HepG2 (cell line): ENCODE results near the gene TAS2R50. TPM values are rescaled to one million over a fixed set of nuclear protein-coding genes. Genes with fewer than 3 reads are reported as not detected.
A peak's percentile ranks its signal among the peaks of the same experiment; 100 is the strongest.

Experiments used
- ATAC-seq: fragments of 200-7000 bp; cut with Tn5 transposase; 3 replicates; pipeline ENCODE4 v1.9.1; 2020; ENCODE audit warnings: mild to moderate bottlenecking, moderate library complexity
- BruUV-seq: library from RNA; stranded (reverse); fragments of 400-500 nt; replicated peaks from 2 replicates; lab custom pipeline; 2021; lab: Mats Ljungman, UMichigan
- CTCF ChIA-PET: fragments of 300-600 bp; formaldehyde crosslinking; extraction: SDS; loops from one replicate; lab custom pipeline; 2021; ENCODE audit warnings: low total read pairs, inconsistent platforms, low intra/inter-chr PET ratio; lab: Yijun Ruan, JAX
- POLR2A ChIA-PET: fragments of 350-600 bp; sonication (Branson Sonifier 250); formaldehyde crosslinking; loops from one replicate; lab custom pipeline; 2020; ENCODE audit warnings: antibody characterized with exemption, inconsistent platforms; lab: Yijun Ruan, JAX
- DNase-seq: peaks from one replicate; pipeline ENCODE4 v3.0.0-alpha.2; 2015; ENCODE audit warnings: low spot score
- FAIRE-seq: peaks from 3 replicates; lab custom pipeline; 2011; peaks lifted over from hg19 to GRCh38; lab: Jason Lieb, UNC
- H2AFZ ChIP-seq: one replicate; pipeline ENCODE4 v1.6.1; 2011; ENCODE audit warnings: low read length, inconsistent platforms
- H3K27ac ChIP-seq: fragments of 300-600 bp; 3 replicates; pipeline ENCODE4 v1.8.0; 2011; ENCODE audit warnings: mixed run types, mild to moderate bottlenecking, mixed read lengths, low read length, inconsistent platforms; ENCODE audit not compliant: insufficient read depth; ENCODE audit errors: extremely low read length
- H3K27me3 ChIP-seq, 2 experiments: fragments of 200-600 bp in 1 of 2; 2 replicates in 1 of 2; 3 replicates in 1 of 2; pipeline versions ENCODE4 v1.6.0 to v1.8.0; 2011; ENCODE audit warnings: low read length in 2 of 2, mild to moderate bottlenecking in 2 of 2, moderate library complexity in 2 of 2, inconsistent platforms in 1 of 2; ENCODE audit not compliant: insufficient read depth in 2 of 2, control insufficient read depth in 1 of 2
- H3K36me3 ChIP-seq, 2 experiments: fragments of 200-600 bp in 1 of 2; replicated peaks in 1 of 2; 2 replicates in 1 of 2; 3 replicates in 1 of 2; pipeline versions ENCODE4 v1.5.1 to v1.8.0; 2011; ENCODE audit warnings: low read length in 2 of 2, inconsistent platforms in 1 of 2; ENCODE audit not compliant: insufficient read depth in 2 of 2, control insufficient read depth in 1 of 2
- H3K4me1 ChIP-seq: 2 replicates; pipeline ENCODE4 v1.5.1; 2012; ENCODE audit warnings: low read length, inconsistent platforms; ENCODE audit not compliant: insufficient read depth
- H3K4me2 ChIP-seq: 2 replicates; pipeline ENCODE4 v1.6.0; 2011; ENCODE audit warnings: low read depth, low read length, inconsistent platforms
- H3K4me3 ChIP-seq, 3 experiments: fragments of 200-600 bp in 1 of 3; sonication (generic), shearing (Covaris generic) in 1 of 3; replicated peaks in 1 of 3; 2 replicates each; pipeline ENCODE4 v1.5.1; 2011 to 2016; ENCODE audit warnings: low read length in 3 of 3, inconsistent platforms in 2 of 3, low read depth in 2 of 3, mild to moderate bottlenecking in 2 of 3, control low read depth in 1 of 3, mixed read lengths in 1 of 3; ENCODE audit not compliant: insufficient read depth in 1 of 3
- H3K79me2 ChIP-seq: one replicate; pipeline ENCODE4 v1.6.1; 2011; ENCODE audit warnings: low read length, inconsistent platforms; ENCODE audit not compliant: insufficient read depth
- H3K9ac ChIP-seq: 2 replicates; pipeline ENCODE4 v1.6.0; 2011; ENCODE audit warnings: mild to moderate bottlenecking, low read depth, low read length, inconsistent platforms; ENCODE audit not compliant: insufficient read depth
- H3K9me3 ChIP-seq: 2 replicates; pipeline ENCODE4 v1.5.1; 2012; ENCODE audit warnings: mild to moderate bottlenecking, low read length
- H4K20me1 ChIP-seq: 2 replicates; pipeline ENCODE4 v1.6.0; 2011; ENCODE audit warnings: inconsistent platforms, mild to moderate bottlenecking, low read length, moderate library complexity; ENCODE audit not compliant: insufficient read depth
- CENPBD1 ChIP-seq: sonication (generic); formaldehyde crosslinking; IDR thresholded peaks from 2 replicates; pipeline ENCODE4 v1.8.0; 2022; ENCODE audit warnings: missing genetic modification reagents, low read depth, mild to moderate bottlenecking, borderline replicate concordance
- GATAD1 ChIP-seq: IDR thresholded peaks from 2 replicates; pipeline ENCODE4 v1.6.1; 2016; ENCODE audit warnings: missing genetic modification reagents, missing compliant biosample characterization
- GLI4 ChIP-seq: sonication (generic); formaldehyde crosslinking; IDR thresholded peaks from 2 replicates; pipeline ENCODE4 v1.5.1; 2020; ENCODE audit warnings: missing genetic modification reagents, mild to moderate bottlenecking, moderate library complexity, borderline replicate concordance
- NR2C2 ChIP-seq: sonication (generic); formaldehyde crosslinking; IDR thresholded peaks from 2 replicates; pipeline ENCODE4 v1.4.0; 2020; ENCODE audit warnings: missing genetic modification reagents, mild to moderate bottlenecking, moderate library complexity, borderline replicate concordance
- REL ChIP-seq: sonication (generic); formaldehyde crosslinking; conservative IDR thresholded peaks from 2 replicates; pipeline ENCODE4 v1.8.0; 2022; ENCODE audit warnings: mild to moderate bottlenecking, missing genetic modification reagents, moderate library complexity
- YEATS2 ChIP-seq: sonication (generic); formaldehyde crosslinking; IDR thresholded peaks from 2 replicates; pipeline ENCODE4 v1.4.0; 2020; ENCODE audit warnings: missing genetic modification reagents, borderline replicate concordance
- ZNF264 ChIP-seq: sonication (generic); formaldehyde crosslinking; IDR thresholded peaks from 2 replicates; pipeline ENCODE4 v1.4.0; 2020; ENCODE audit warnings: missing genetic modification reagents
- ZNF510 ChIP-seq: sonication (generic); formaldehyde crosslinking; IDR thresholded peaks from 2 replicates; pipeline ENCODE4 v1.4.0; 2020; ENCODE audit warnings: low read depth, mild to moderate bottlenecking, missing genetic modification reagents
- ZNF703 ChIP-seq: sonication (generic); formaldehyde crosslinking; IDR thresholded peaks from 2 replicates; pipeline ENCODE4 v1.5.1; 2020; ENCODE audit warnings: missing genetic modification reagents, mild to moderate bottlenecking, moderate library complexity, borderline replicate concordance
- WGBS: methylation state at CpG from one replicate; pipeline ENCODE4 v1.1.6; 2017; ENCODE audit warnings: low lambda C conversion rate; 5-methylcytosine and 5-hydroxymethylcytosine counted together
- in situ Hi-C: cut with HindIII; loops from 2 replicates; pipeline ENCODE4 v1.10.0; 2017; ENCODE audit warnings: low pct_unique_long_range_greater_than_20kb; ENCODE audit not compliant: extremely low pct_ligation_motif_present
- intact Hi-C: fragments of 100-400 bp; cut with micrococcal nuclease; formaldehyde crosslinking; loops from one replicate; pipeline ENCODE4 v1.10.0; 2022; ENCODE audit not compliant: unreplicated experiment
- polyA plus RNA-seq, 8 experiments: library from polyadenylated mRNA; depleted of rRNA in 3 of 8; stranded (reverse) in 7 of 8; unstranded in 1 of 8; fragments of >200 nt; fragmentation: Illumina TruSeq in 4 of 8; extraction: Trizol in 4 of 8; gene quantifications; 2 replicates each; pipeline versions ENCODE4 v1.2.1 to v1.2.3, GENCODE V29; 2011 to 2016; ENCODE audit warnings: low read depth in 4 of 8, missing spikeins in 1 of 8, mixed read lengths in 1 of 8; ENCODE audit not compliant: insufficient read depth in 1 of 8
- total RNA-seq, 5 experiments: library from RNA; depleted of rRNA; stranded (reverse); fragments of >200 nt; fragmentation: Illumina TruSeq; extraction: Trizol; gene quantifications; 2 replicates each; pipeline ENCODE4 v1.2.3, GENCODE V29; 2016; ENCODE audit warnings: low read depth in 1 of 5
- TF ChIP-seq, protein P1 (sequence below): IDR thresholded peaks from 2 replicates; pipeline ENCODE4 v1.6.1; 2018; ENCODE audit warnings: missing genetic modification reagents
- TF ChIP-seq, protein P2 (sequence below): IDR thresholded peaks from 2 replicates; pipeline ENCODE4 v1.6.1; 2016
- TF ChIP-seq, protein P3 (sequence below): sonication (generic); formaldehyde crosslinking; IDR thresholded peaks from 2 replicates; pipeline ENCODE4 v1.8.0; 2022; ENCODE audit warnings: missing genetic modification reagents, mild to moderate bottlenecking, inconsistent platforms, borderline replicate concordance

The TAS2R50 gene
- total and polyA plus RNA-seq, 2 of the 13 experiments (the other 11 are each of a cell fraction or from before 2014, with no cell fraction given) = 0.17 to 2.2 TPM

DNA sequence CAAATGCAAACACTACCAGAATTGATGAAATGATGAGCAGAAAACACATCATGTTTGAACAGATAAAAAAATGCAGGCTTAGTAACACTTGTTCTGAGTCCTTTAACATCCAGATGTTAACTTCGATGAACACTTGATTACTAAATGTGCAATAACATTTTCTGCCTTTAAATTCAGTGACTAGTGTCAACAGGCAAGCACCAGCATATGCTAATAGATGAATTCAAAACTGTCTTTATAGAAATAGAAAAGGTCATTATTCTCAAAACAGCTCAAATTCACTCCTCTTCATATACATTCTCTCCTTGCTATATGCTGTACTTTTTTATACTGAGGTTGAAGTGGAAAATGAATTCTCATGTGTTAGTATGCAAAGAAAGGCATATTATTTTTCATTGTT lies 35.8 kb upstream of the TAS2R50 start, which contains the start of gene TAS2R19 (continued):
- TF ChIP-seq, protein P1, sequence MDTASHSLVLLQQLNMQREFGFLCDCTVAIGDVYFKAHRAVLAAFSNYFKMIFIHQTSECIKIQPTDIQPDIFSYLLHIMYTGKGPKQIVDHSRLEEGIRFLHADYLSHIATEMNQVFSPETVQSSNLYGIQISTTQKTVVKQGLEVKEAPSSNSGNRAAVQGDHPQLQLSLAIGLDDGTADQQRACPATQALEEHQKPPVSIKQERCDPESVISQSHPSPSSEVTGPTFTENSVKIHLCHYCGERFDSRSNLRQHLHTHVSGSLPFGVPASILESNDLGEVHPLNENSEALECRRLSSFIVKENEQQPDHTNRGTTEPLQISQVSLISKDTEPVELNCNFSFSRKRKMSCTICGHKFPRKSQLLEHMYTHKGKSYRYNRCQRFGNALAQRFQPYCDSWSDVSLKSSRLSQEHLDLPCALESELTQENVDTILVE = no peak
- TF ChIP-seq, protein P2, sequence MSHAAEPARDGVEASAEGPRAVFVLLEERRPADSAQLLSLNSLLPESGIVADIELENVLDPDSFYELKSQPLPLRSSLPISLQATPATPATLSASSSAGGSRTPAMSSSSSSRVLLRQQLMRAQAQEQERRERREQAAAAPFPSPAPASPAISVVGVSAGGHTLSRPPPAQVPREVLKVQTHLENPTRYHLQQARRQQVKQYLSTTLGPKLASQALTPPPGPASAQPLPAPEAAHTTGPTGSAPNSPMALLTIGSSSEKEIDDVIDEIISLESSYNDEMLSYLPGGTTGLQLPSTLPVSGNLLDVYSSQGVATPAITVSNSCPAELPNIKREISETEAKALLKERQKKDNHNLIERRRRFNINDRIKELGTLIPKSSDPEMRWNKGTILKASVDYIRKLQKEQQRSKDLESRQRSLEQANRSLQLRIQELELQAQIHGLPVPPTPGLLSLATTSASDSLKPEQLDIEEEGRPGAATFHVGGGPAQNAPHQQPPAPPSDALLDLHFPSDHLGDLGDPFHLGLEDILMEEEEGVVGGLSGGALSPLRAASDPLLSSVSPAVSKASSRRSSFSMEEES (CRISPR knock-in tag) = no peak
- TF ChIP-seq NR2C2 (CRISPR knock-in tag) (no peak), CENPBD1 (CRISPR knock-in tag) (no peak), ZNF703 (CRISPR knock-in tag) (no peak), REL (CRISPR knock-in tag) (no peak), YEATS2 (CRISPR knock-in tag) (no peak), ZNF510 (no peak), GATAD1 (CRISPR knock-in tag) (no peak), GLI4 (CRISPR knock-in tag) (no peak)

DNA sequence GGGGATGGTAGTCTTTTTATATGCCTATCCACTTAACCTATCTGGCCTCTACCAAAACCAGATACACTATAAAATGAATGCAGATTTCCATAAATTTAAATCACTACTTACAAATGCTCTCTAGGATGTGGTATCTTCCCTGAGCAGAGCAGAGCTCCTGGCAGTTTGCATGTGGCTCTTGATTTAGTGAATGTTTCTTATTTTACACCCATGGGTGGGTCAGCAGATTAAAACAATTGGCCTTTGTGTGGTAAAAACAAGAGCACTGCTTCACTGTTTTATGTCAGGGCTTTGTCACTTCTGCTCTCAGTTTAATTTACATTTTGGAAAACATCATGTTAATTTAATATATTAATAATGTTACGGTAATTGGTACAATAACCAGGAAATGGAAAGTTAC lies 30.2 kb upstream of the TAS2R50 start:
- DNase-seq = no peak
- CTCF ChIA-PET = no interaction called here
- no peak for TF ChIP-seq ZNF264 (CRISPR knock-in tag)
- TF ChIP-seq, protein P3, sequence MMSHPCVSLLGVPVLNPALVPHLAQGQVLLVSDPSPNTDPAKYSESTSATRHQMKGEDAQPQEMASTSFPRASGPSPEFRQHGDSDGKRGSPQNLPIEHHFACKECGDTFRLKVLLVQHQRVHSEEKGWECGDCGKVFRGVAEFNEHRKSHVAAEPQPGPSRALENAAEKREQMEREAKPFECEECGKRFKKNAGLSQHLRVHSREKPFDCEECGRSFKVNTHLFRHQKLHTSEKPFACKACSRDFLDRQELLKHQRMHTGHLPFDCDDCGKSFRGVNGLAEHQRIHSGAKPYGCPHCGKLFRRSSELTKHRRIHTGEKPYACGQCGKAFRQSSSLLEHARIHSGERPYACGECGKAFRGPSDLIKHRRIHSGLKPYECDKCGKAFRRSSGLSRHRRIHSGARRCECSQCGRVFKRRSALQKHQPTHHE (CRISPR knock-in tag) = no peak
- TF ChIP-seq, all 625 proteins: peak for 0
- Histone ChIP-seq H3K4me1 (peaks cover 49% of the 10 kb centered on the region), H3K27me3 (no peaks in the 10 kb centered on the region), H3K9ac (no peak overlapping the region), H3K4me3 (no peak overlapping the region), H3K27ac (peak overlapping the region; percentile 68), H4K20me1 (no peaks in the 10 kb centered on the region), H3K36me3 (no peaks in the 10 kb centered on the region; a peak in 1 of 5 replicates), H3K4me2 (peak overlapping the region; percentile 61; the same call in 1 of the 2 replicates), H3K9me3 (no peaks in the 10 kb centered on the region), H3K79me2 (no peaks in the 10 kb centered on the region), H2AFZ (no peak overlapping the region)
- no TSS peak for BruUV-seq
- ATAC-seq (no peak), FAIRE-seq (no peak)
- intact Hi-C loops = no loop called here
- WGBS = 54% methylated on average over 1 of the region's 1 CpG
- in situ Hi-C loops = loop anchor here (5.0 kb wide), 1 partner anchor 55 kb away; no protein-coding TSS in a partner anchor
- POLR2A ChIA-PET = no interaction called here
